Measurements from ENCODE around the gene GMCL2. TPM values are rescaled to one million over a fixed set of nuclear protein-coding genes. Genes with fewer than 3 reads are reported as not detected.
A peak's percentile ranks its signal among the peaks of the same experiment; 100 is the strongest.
"Not testable (repeated sequence)": the region's sequence is repeated elsewhere in the genome, so short reads cannot be mapped to it uniquely, and the experiment has no call there.

GMCL2 gene
- total and polyA plus RNA-seq, 4 donors: not detected

GRCh38 chr5:178198151-178198550 lies 11.0 kb upstream of the GMCL2 start:
- H3K27ac ChIP-seq (ENCODE audit: low read depth in 1 of 2, low read length in 2 of 2); H3K9ac ChIP-seq (ENCODE audit: low read depth in 1 of 2, low read length in 2 of 2); H3K27me3 ChIP-seq (ENCODE audit: control insufficient read depth in 4 of 4, insufficient read depth in 4 of 4, low read length in 3 of 4); H3K9me3 ChIP-seq (ENCODE audit: control insufficient read depth in 4 of 4, low read length in 3 of 4); H3K36me3 ChIP-seq (ENCODE audit: control insufficient read depth in 4 of 4, insufficient read depth in 3 of 4, low read depth in 1 of 4, low read length in 3 of 4); DNase-seq (ENCODE audit: low spot score); H3K4me3 ChIP-seq (ENCODE audit: low read depth in 1 of 3, low read length in 3 of 3): not testable (repeated sequence)
- WGBS: 77% methylated on average over 11 of the region's 11 CpGs
- peaks cover 4 to 17% (median 6%) of the 10 kb centered on the region in 4 donors for H3K4me1 ChIP-seq (ENCODE audit: control insufficient read depth in 4 of 4, insufficient read depth in 4 of 4, low read length in 3 of 4)

GRCh38 chr5:178196986-178197385 lies 9.8 kb upstream of the GMCL2 start:
- peaks cover 4 to 17% (median 6%) of the 10 kb centered on the region in 4 donors for H3K4me1 ChIP-seq (ENCODE audit: control insufficient read depth in 4 of 4, insufficient read depth in 4 of 4, low read length in 3 of 4)
- no peaks in the 10 kb centered on the region for H3K27me3 ChIP-seq (ENCODE audit: control insufficient read depth in 4 of 4, insufficient read depth in 4 of 4, low read length in 3 of 4)
- TF ChIP-seq ZBTB33 (IDR thresholded peaks at IDR 0.05) (no peak), GABPA (IDR thresholded peaks at IDR 0.05 in 1 of 2, conservative IDR thresholded peaks at IDR 0.05 in 1 of 2) (no peak), ATF3 (IDR thresholded peaks at IDR 0.05) (no peak), REST (IDR thresholded peaks at IDR 0.05) (no peak), RAD21 (IDR thresholded peaks at IDR 0.05) (peak; percentile 53 to 71), CTCF (IDR thresholded peaks at IDR 0.05; ENCODE audit: low read depth, low read length, missing input control) (peak; percentile 48), RXRA (IDR thresholded peaks at IDR 0.05) (peak in 1 of 2 donors; percentile 68)
- WGBS: 58% methylated on average over 8 of the region's 8 CpGs
- no peaks in the 10 kb centered on the region for H3K36me3 ChIP-seq (ENCODE audit: control insufficient read depth in 4 of 4, insufficient read depth in 3 of 4, low read depth in 1 of 4, low read length in 3 of 4)
- H3K9me3 ChIP-seq (ENCODE audit: control insufficient read depth in 4 of 4, low read length in 3 of 4): no peaks in the 10 kb centered on the region
- no peak overlapping the region for H3K4me3 ChIP-seq (ENCODE audit: low read depth in 1 of 3, low read length in 3 of 3)
- no peak overlapping the region for H3K9ac ChIP-seq (ENCODE audit: low read depth in 1 of 2, low read length in 2 of 2)
- peak; percentile 34 for DNase-seq (ENCODE audit: low spot score)
- no peak overlapping the region for H3K27ac ChIP-seq (ENCODE audit: low read depth in 1 of 2, low read length in 2 of 2)

- H3K27ac ChIP-seq (ENCODE audit: low read depth in 1 of 2, low read length in 2 of 2): no peak overlapping the region
- H3K9me3 ChIP-seq (ENCODE audit: control insufficient read depth in 4 of 4, low read length in 3 of 4): no peaks in the 10 kb centered on the region
- no peak overlapping the region for H3K9ac ChIP-seq (ENCODE audit: low read depth in 1 of 2, low read length in 2 of 2)
- H3K27me3 ChIP-seq (ENCODE audit: control insufficient read depth in 4 of 4, insufficient read depth in 4 of 4, low read length in 3 of 4): no peaks in the 10 kb centered on the region
- no peaks in the 10 kb centered on the region for H3K36me3 ChIP-seq (ENCODE audit: control insufficient read depth in 4 of 4, insufficient read depth in 3 of 4, low read depth in 1 of 4, low read length in 3 of 4)
- H3K4me3 ChIP-seq (ENCODE audit: low read depth in 1 of 3, low read length in 3 of 3): no peak overlapping the region
- 92% methylated on average over 7 of the region's 7 CpGs for WGBS
- DNase-seq (ENCODE audit: low spot score): peak; percentile 23
- peaks cover 4 to 17% (median 6%) of the 10 kb centered on the region in 4 donors for H3K4me1 ChIP-seq (ENCODE audit: control insufficient read depth in 4 of 4, insufficient read depth in 4 of 4, low read length in 3 of 4)
- TF ChIP-seq REST (IDR thresholded peaks at IDR 0.05) (no peak), JUND (IDR thresholded peaks at IDR 0.05) (no peak), HNF4G (IDR thresholded peaks at IDR 0.05) (no peak), FOXA1 (IDR thresholded peaks at IDR 0.05) (no peak), RXRA (IDR thresholded peaks at IDR 0.05) (no peak), CTCF (IDR thresholded peaks at IDR 0.05; ENCODE audit: low read depth, low read length, missing input control) (no peak), HNF4A (conservative IDR thresholded peaks at IDR 0.05) (no peak), NR2F2 (IDR thresholded peaks at IDR 0.05) (no peak)
Measured at GRCh38 chr5:178196281-178196812, 9.2 kb upstream of the GMCL2 start.

All from liver (tissue), 9 donors.